ENCODE measurements around the gene CALCOCO1.

Gene CALCOCO1

DNA sequence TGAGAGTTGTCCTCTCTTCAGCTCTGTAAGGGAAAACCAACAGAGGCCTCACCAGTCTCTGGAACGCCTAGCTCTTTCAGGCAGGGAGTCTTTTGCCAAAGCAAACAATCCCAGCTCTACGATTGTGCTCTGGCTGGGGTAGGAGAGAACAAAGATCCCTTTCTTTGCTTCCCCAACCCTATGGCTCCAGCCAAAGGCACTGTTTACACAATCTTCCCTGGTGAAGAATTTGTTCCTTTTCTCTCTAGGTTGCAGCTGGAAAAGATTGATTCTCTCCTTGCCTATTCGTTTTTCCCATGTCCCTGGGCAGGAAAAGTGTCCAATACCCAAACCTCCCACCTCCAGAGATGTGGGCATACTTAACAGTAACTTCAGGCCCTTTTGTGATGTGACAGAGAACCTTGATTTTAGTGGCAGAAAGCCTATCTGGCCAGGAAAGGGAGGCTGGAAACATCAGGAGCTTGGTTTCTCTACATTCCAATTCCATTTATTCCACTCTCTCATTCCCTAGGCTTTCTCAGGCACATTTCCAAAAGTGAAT lies 68.2 kb downstream of the CALCOCO1 start:
- no peak for DNase-seq (ENCODE audit: low spot score)
- TF ChIP-seq, protein P1, sequence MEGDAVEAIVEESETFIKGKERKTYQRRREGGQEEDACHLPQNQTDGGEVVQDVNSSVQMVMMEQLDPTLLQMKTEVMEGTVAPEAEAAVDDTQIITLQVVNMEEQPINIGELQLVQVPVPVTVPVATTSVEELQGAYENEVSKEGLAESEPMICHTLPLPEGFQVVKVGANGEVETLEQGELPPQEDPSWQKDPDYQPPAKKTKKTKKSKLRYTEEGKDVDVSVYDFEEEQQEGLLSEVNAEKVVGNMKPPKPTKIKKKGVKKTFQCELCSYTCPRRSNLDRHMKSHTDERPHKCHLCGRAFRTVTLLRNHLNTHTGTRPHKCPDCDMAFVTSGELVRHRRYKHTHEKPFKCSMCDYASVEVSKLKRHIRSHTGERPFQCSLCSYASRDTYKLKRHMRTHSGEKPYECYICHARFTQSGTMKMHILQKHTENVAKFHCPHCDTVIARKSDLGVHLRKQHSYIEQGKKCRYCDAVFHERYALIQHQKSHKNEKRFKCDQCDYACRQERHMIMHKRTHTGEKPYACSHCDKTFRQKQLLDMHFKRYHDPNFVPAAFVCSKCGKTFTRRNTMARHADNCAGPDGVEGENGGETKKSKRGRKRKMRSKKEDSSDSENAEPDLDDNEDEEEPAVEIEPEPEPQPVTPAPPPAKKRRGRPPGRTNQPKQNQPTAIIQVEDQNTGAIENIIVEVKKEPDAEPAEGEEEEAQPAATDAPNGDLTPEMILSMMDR (IDR thresholded peaks at IDR 0.05; ENCODE audit: poor library complexity, severe bottlenecking): no peak
- H3K9me3 ChIP-seq (ENCODE audit: severe bottlenecking): no peaks in the 10 kb centered on the region
- H3K4me3 ChIP-seq (ENCODE audit: severe bottlenecking): no peak overlapping the region
- ATAC-seq (ENCODE audit: low read depth): peak; percentile 95
- H3K4me1 ChIP-seq (ENCODE audit: insufficient read depth, poor library complexity, severe bottlenecking): peaks cover 6% of the 10 kb centered on the region
- H3K27me3 ChIP-seq (ENCODE audit: insufficient read depth, poor library complexity, severe bottlenecking): no peaks in the 10 kb centered on the region
- peak overlapping the region; percentile 65 for H3K27ac ChIP-seq (ENCODE audit: poor library complexity, severe bottlenecking)
- H3K36me3 ChIP-seq (ENCODE audit: low read depth): peaks cover 5% of the 10 kb centered on the region

All from RWPE2 (cell line).